ENCODE results near the gene SLC35C1. TPM values are rescaled to one million over a fixed set of nuclear protein-coding genes. Genes with fewer than 3 reads are reported as not detected.
A peak's percentile ranks its signal among the peaks of the same experiment; 100 is the strongest.

Gene SLC35C1
- total and polyA plus RNA-seq, 7 donors: 5.3 to 38.9 (median 8.6) TPM

DNA sequence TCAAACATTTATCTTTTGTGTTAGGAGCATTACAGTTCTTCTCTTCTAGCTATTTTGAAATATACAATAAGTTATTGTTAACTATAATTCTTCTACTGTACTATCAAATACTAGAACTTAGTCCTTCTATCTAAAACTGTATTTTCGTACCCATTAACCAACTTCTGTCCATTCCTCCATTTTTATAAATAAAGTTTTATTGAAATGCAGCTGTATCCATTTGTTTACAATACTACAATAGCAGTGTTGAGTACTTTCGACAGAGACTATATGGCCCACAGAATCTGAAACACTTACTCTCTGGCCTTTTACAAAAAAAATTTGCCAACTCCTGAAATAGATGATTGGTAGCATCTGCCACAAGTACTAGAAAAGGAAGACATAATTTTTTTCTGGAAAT is 4.7 kb upstream of the SLC35C1 start:
- no peaks in the 10 kb centered on the region for H3K36me3 ChIP-seq
- H3K4me1 ChIP-seq: peaks cover 0 to 8% (median 0%) of the 10 kb centered on the region in 4 donors
- 86 to 89% methylated on average over 2 of the region's 2 CpGs for WGBS, 2 donors
- H3K27me3 ChIP-seq: no peaks in the 10 kb centered on the region
- intact Hi-C loops (cut with DNase I): loop anchor here (10.0 kb wide), 1 partner anchor 325 kb away; the partner anchor contains the start of gene PHF21A
- no peak for DNase-seq
- H3K27ac ChIP-seq: no peak overlapping the region
- TF ChIP-seq, protein P1, sequence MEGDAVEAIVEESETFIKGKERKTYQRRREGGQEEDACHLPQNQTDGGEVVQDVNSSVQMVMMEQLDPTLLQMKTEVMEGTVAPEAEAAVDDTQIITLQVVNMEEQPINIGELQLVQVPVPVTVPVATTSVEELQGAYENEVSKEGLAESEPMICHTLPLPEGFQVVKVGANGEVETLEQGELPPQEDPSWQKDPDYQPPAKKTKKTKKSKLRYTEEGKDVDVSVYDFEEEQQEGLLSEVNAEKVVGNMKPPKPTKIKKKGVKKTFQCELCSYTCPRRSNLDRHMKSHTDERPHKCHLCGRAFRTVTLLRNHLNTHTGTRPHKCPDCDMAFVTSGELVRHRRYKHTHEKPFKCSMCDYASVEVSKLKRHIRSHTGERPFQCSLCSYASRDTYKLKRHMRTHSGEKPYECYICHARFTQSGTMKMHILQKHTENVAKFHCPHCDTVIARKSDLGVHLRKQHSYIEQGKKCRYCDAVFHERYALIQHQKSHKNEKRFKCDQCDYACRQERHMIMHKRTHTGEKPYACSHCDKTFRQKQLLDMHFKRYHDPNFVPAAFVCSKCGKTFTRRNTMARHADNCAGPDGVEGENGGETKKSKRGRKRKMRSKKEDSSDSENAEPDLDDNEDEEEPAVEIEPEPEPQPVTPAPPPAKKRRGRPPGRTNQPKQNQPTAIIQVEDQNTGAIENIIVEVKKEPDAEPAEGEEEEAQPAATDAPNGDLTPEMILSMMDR (IDR thresholded peaks at IDR 0.05): no peak
- TF ChIP-seq EP300 (IDR thresholded peaks at IDR 0.05) (no peak), POLR2AphosphoS5 (IDR thresholded peaks at IDR 0.05) (no peak), POLR2A (IDR thresholded peaks at IDR 0.05) (no peak)
- no peaks in the 10 kb centered on the region for H3K9me3 ChIP-seq
- H3K4me3 ChIP-seq: no peak overlapping the region

DNA sequence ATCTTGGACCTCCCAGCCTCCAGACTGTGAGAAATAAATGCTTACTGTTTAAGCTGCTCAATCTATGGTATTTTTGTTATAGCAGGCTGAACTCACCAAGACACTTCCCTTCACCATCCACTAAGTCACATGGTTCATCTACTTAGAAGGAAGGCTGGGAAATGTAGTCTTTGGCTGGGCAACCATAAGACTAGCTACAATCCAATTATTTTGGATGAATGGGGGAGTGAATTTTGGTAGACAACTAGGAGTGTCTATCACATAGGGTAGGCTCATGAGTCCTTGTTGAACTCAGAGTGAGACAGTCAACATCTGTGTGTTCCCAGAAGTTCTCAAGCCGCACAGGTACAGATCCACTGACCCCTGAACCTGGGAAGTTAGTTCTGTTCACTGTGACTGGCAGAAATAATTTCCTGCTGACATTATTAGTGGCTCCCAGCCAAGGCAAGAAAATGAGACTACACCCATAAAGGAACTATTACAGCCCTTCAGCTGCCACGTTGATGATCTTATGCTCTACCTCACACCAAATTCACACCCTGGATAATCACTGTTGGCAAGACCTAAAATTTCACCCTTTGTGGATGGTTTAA is 3.1 kb upstream of the SLC35C1 start:
- H3K9me3 ChIP-seq: no peaks in the 10 kb centered on the region
- no peak for TF ChIP-seq POLR2AphosphoS5 (IDR thresholded peaks at IDR 0.05)
- TF ChIP-seq POLR2A (IDR thresholded peaks at IDR 0.05): no peak
- TF ChIP-seq, protein P1 (IDR thresholded peaks at IDR 0.05): no peak
- no peak for TF ChIP-seq EP300 (IDR thresholded peaks at IDR 0.05)
- 18 to 66% methylated on average over 2 of the region's 2 CpGs for WGBS, 2 donors

DNA sequence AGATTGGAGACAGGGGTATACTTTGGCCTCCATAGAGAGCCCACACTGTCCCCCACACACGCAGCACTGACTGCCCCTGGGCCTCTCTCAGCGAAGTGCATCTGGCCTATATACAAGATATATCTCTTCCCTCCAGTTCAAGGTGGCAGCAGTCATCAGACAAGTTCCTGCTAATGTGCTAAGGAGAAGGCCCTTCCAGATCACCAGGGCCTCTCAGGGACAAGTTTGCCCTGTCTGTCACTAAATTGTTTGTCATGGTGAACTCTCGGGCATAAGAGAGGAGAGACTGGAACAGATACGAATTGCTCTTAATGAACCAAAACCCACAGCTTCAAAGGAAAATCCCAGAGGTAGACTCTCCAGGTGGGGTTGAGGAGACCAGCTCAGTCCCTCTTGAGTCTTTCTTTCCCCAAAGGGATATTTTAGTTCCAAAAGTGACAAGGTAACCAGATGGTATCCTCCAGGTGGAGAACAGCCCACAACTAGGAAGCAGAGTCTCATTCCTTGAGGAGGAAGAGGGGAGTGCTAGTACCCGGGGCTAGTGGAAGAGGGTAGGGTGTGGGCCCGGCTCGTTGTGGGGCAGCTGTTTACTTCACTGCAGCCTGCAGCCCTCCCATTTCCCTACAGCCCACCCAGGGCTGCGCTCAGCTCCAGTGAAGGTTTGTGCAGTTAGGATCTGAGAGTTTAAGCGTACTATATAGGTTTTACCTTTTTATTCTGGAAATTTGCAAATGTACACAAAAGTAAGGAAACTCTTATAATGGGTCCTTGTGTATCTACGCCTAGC is 2.2 kb upstream of the SLC35C1 start:
- intact Hi-C loops (cut with DNase I): loop anchor here (10.0 kb wide), 1 partner anchor 322 kb away; the partner anchor contains the start of gene PHF21A
- DNase-seq: peak; percentile 59
- Histone ChIP-seq H3K27me3 (no peaks in the 10 kb centered on the region), H3K4me1 (peaks cover 0 to 33% (median 24%) of the 10 kb centered on the region in 4 donors), H3K4me3 (no peak overlapping the region), H3K9me3 (no peaks in the 10 kb centered on the region), H3K36me3 (no peaks in the 10 kb centered on the region), H3K27ac (peak overlapping the region in 1 of 4 donors; percentile 8)
- 71 to 81% methylated on average over 10 of the region's 10 CpGs for WGBS, 2 donors
- TF ChIP-seq POLR2A (IDR thresholded peaks at IDR 0.05) (no peak), EP300 (IDR thresholded peaks at IDR 0.05) (no peak), POLR2AphosphoS5 (IDR thresholded peaks at IDR 0.05) (no peak)
- TF ChIP-seq, protein P1 (IDR thresholded peaks at IDR 0.05): no peak

More for the DNA sequence above, 3.1 kb upstream of the SLC35C1 start:
- DNase-seq: peak; percentile 34
- no peak overlapping the region for H3K4me3 ChIP-seq
- intact Hi-C loops (cut with DNase I): loop anchor here (10.0 kb wide), 1 partner anchor 323 kb away; the partner anchor contains the start of gene PHF21A
- H3K27ac ChIP-seq: peak overlapping the region in 1 of 4 donors; percentile 8
- H3K36me3 ChIP-seq: no peaks in the 10 kb centered on the region
- no peaks in the 10 kb centered on the region for H3K27me3 ChIP-seq
- H3K4me1 ChIP-seq: peaks cover 0 to 24% (median 15%) of the 10 kb centered on the region in 4 donors

DNA sequence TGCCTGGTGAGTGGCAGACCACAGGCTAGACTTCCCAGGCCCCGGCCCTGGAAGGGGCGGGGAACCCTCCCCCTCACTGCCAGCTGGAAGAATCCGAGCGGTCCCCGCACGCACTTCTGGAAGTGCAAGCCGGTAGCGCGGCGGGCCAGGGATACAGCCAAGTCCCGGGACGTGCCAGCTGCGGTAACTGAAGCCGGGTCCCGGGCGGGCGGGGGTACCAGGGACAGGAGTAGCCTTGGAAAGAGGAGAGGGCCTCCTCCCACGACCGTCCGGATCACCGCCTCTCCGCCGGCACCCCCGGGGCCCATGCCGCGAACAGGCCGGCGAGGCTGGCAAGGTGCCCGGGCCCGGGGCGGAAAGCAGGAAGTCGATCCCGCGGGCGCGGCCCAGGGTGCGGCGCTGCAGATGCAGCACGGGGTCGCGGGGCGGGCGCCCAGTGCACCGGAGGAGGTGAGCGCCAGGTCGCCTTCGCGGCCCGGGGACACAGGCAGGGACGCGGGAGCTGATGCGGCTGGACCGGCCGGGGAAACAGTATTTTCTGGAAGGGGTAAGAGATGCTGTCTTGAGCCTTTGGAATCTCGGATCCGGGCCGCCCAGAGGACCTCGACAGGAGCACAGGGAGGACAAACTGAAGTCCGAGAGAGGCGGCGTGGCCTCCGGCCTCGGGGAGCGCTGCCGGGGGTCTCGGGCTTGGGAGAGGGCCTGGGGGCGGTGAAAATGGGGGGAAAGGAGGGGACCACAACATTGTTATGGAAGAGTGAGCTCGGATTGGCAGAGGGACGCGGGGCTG is 783 bp upstream of the SLC35C1 start:
- Histone ChIP-seq H3K9me3 (no peaks in the 10 kb centered on the region), H3K4me3 (peak overlapping the region; percentile 63 to 92 (median 77))
- WGBS, 2 donors: 1 to 2% methylated on average over 70 of the region's 70 CpGs

More for the DNA sequence above, 783 bp upstream of the SLC35C1 start:
- DNase-seq: peak; percentile 91
- TF ChIP-seq, protein P1 (IDR thresholded peaks at IDR 0.05): no peak
- TF ChIP-seq POLR2A (IDR thresholded peaks at IDR 0.05) (no peak), POLR2AphosphoS5 (IDR thresholded peaks at IDR 0.05) (peak in 3 of 4 donors; percentile 27 to 49 (median 27))
- Histone ChIP-seq H3K4me1 (peaks cover 0 to 47% (median 31%) of the 10 kb centered on the region in 4 donors), H3K27ac (peak overlapping the region; percentile 87 to 94 (median 89)), H3K36me3 (peaks cover 0 to 4% (median 0%) of the 10 kb centered on the region in 4 donors), H3K27me3 (no peaks in the 10 kb centered on the region)
- intact Hi-C loops (cut with DNase I): loop anchor here (2.0 to 10.0 kb wide), 2 partner anchors 43 to 321 kb away; partner anchors contain the start of genes CRY2 and PHF21A

Measured in sigmoid colon (tissue), 7 donors.